Testis (tissue), 3 donors: ENCODE measurements around the gene CSMD2. TPM values are rescaled to one million over a fixed set of nuclear protein-coding genes. Genes with fewer than 3 reads are reported as not detected.

Source experiments
- DNase-seq: peaks from one replicate; pipeline ENCODE4 v3.0.0-alpha.2; 2019
- H3K27ac ChIP-seq, 2 donors: fragments of 200-600 bp; sonication (generic); one replicate each; pipeline ENCODE4 v1.5.1; 2019
- H3K27me3 ChIP-seq: fragments of 200-600 bp; sonication (generic); one replicate; pipeline ENCODE4 v1.5.1; 2019
- H3K36me3 ChIP-seq: fragments of 200-600 bp; sonication (generic); one replicate; pipeline ENCODE4 v1.5.1; 2017; ENCODE audit warnings: low read depth; ENCODE audit errors: missing control alignments
- H3K4me1 ChIP-seq: fragments of 200-600 bp; sonication (generic); one replicate; pipeline ENCODE4 v1.5.1; 2019
- H3K4me3 ChIP-seq, 2 donors: fragments of 200-600 bp; sonication (generic); one replicate each; pipeline ENCODE4 v1.5.1; 2017 to 2019
- H3K9me3 ChIP-seq: fragments of 200-600 bp; sonication (generic); one replicate; pipeline ENCODE4 v1.5.1; 2017
- CTCF ChIP-seq, 3 experiments: fragments of 450-650 bp in 2 of 3; fragments of 200-600 bp in 1 of 3; sonication (generic) in 1 of 3; IDR thresholded peaks; one replicate each; pipeline ENCODE4 v1.5.1; 2016 to 2019; ENCODE audit warnings: antibody characterized with exemption in 3 of 3, mild to moderate bottlenecking in 2 of 3, moderate library complexity in 1 of 3
- POLR2A ChIP-seq: fragments of 450-650 bp; IDR thresholded peaks from one replicate; pipeline ENCODE4 v1.6.1; 2017; ENCODE audit warnings: antibody characterized with exemption, mild to moderate bottlenecking, moderate library complexity
- WGBS, 2 donors: methylation state at CpG; one replicate each; pipeline ENCODE4 v1.1.5; 2018; 5-methylcytosine and 5-hydroxymethylcytosine counted together
- intact Hi-C: fragments of 100-400 bp; cut with DNase I; formaldehyde crosslinking; loops from one replicate; pipeline ENCODE4 v1.15.1; 2023; ENCODE audit warnings: low total_unique reads
- polyA plus RNA-seq: library from polyadenylated mRNA; stranded (reverse); fragments of 350-450 nt; fragmentation: Illumina TruSeq; extraction: RNeasy Lipid Tissue Mini Kit (QIAGEN cat#74804); gene quantifications from one replicate; pipeline ENCODE4 v1.2.3, GENCODE V29; 2014; ENCODE audit warnings: low read depth, low replicate concordance; ENCODE audit not compliant: insufficient read depth
- total RNA-seq, 2 donors: library from RNA; depleted of rRNA; stranded (reverse); fragments of >200 nt; gene quantifications; one replicate each; pipeline ENCODE4 v1.2.3, GENCODE V29; 2016

The CSMD2 gene
- total and polyA plus RNA-seq, 3 donors from 2014 or later, result 1.2 to 3.8 (median 2.7) TPM

GRCh38 chr1:33743221-33743998 lies 421.6 kb downstream of the CSMD2 start:
- Histone ChIP-seq H3K4me3 (no peak overlapping the region), H3K27ac (no peak overlapping the region), H3K27me3 (no peaks in the 10 kb centered on the region), H3K36me3 (no peaks in the 10 kb centered on the region), H3K9me3 (no peaks in the 10 kb centered on the region), H3K4me1 (no peaks in the 10 kb centered on the region)
- DNase-seq, result no peak
- WGBS, 2 donors, result 90 to 95% methylated on average over 8 to 13 of the region's 13 CpGs
- intact Hi-C loops, result no loop called here
- TF ChIP-seq POLR2A (no peak), CTCF (IDR thresholded peaks at IDR 0.05) (no peak)

- H3K9me3 ChIP-seq, result no peaks in the 10 kb centered on the region
- H3K4me1 ChIP-seq, result no peaks in the 10 kb centered on the region
- DNase-seq, result no peak
- WGBS, 2 donors, result 95 to 97% methylated on average over 3 of the region's 3 CpGs
- intact Hi-C loops, result no loop called here
- H3K4me3 ChIP-seq, result no peak overlapping the region
- no peaks in the 10 kb centered on the region for H3K27me3 ChIP-seq
- no peak overlapping the region for H3K27ac ChIP-seq
- H3K36me3 ChIP-seq, result no peaks in the 10 kb centered on the region
- TF ChIP-seq POLR2A (no peak), CTCF (IDR thresholded peaks at IDR 0.05) (no peak)
Observed at GRCh38 chr1:33742663-33743062, 422.4 kb downstream of the CSMD2 start.

- H3K27ac ChIP-seq, result no peak overlapping the region
- intact Hi-C loops, result no loop called here
- DNase-seq, result no peak
- no peaks in the 10 kb centered on the region for H3K4me1 ChIP-seq
- H3K4me3 ChIP-seq, result no peak overlapping the region
- H3K9me3 ChIP-seq, result no peaks in the 10 kb centered on the region
- H3K36me3 ChIP-seq, result no peaks in the 10 kb centered on the region
- 94 to 96% methylated on average over 5 of the region's 5 CpGs for WGBS, 2 donors
- TF ChIP-seq POLR2A, result no peak
- no peak for TF ChIP-seq CTCF (IDR thresholded peaks at IDR 0.05)
- H3K27me3 ChIP-seq, result no peaks in the 10 kb centered on the region
Observed at GRCh38 chr1:33741749-33742148, 423.3 kb downstream of the CSMD2 start.

GRCh38 chr1:33740040-33740744 lies 424.8 kb downstream of the CSMD2 start:
- intact Hi-C loops, result no loop called here
- Histone ChIP-seq H3K4me1 (no peaks in the 10 kb centered on the region), H3K27ac (no peak overlapping the region), H3K9me3 (no peaks in the 10 kb centered on the region), H3K27me3 (no peaks in the 10 kb centered on the region), H3K36me3 (no peaks in the 10 kb centered on the region), H3K4me3 (no peak overlapping the region)
- DNase-seq, result no peak
- no peak for TF ChIP-seq POLR2A
- 81 to 89% methylated on average over 8 of the region's 8 CpGs for WGBS, 2 donors

- Histone ChIP-seq H3K4me1 (no peaks in the 10 kb centered on the region), H3K36me3 (no peaks in the 10 kb centered on the region), H3K9me3 (no peaks in the 10 kb centered on the region), H3K27ac (no peak overlapping the region), H3K4me3 (no peak overlapping the region), H3K27me3 (no peaks in the 10 kb centered on the region)
- TF ChIP-seq POLR2A (no peak), CTCF (IDR thresholded peaks at IDR 0.05) (no peak)
- 83 to 84% methylated on average over 6 to 12 of the region's 12 CpGs for WGBS, 2 donors
- no peak for DNase-seq
- intact Hi-C loops, result loop anchor here (10.0 kb wide), 1 partner anchor 426 kb away; the partner anchor contains the start of gene CSMD2
Observed at GRCh38 chr1:33738976-33739375, 426.1 kb downstream of the CSMD2 start.
